GM18502 (cell line): ENCODE measurements around the gene ANXA9.

ENCODE experiments used
- ATAC-seq: cut with Tn5 transposase; IDR thresholded peaks from one replicate; pipeline ENCODE4 v1.9.1; 2021; ENCODE audit warnings: mild to moderate bottlenecking; ENCODE audit not compliant: unreplicated experiment, poor library complexity

The ANXA9 gene

DNA sequence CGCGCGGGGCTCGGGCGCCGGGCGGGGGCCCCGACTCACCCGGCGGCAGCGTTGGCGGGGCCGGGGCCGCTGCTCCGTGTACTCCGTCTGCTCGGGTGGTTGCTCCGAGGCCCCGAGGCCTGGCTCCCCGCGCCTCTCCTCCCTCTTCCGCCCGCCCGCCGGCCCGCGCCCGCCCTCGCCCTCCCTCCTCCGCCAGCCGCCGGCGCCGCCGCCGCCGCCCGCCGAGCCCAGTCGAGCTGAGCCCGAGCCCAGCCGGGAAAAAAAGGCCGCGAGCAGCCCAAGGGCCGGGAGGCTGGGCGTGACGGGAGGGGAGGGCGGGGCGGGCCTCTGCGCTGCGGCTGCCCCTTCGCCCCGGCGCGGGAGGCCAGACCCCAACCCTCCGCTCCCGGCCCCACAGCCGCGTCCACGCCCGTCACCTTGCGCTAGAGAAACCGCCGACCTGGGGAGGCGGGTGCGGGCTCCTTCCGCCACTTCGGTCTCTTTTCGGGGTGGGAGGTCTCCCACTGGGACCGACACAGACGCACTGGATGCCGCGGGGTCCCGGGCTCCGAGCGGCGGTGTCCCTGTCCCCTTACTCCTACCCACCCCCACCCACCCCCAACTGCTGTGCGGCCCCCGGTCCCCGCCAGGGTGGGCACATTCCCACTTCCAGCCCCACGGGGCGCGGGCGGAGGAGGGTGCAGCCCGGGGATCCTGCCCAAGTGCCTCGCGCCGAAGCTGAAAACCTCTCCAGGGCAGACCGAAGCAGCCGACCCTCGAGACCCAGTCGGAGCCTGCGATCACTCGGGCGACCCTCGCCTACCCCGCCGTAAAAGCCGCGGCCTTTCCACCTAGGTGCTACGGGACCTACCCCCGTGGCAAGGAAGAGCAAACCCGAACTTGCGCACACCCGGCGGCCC is 7.3 kb upstream of the ANXA9 start, which contains the start of gene CERS2:
Gene CERS2 (minus strand): TSS at position 256 of the 899 bp plus-strand sequence. CDS start 5,745 bp downstream, outside the sequence.
- peak; percentile 51 for ATAC-seq

DNA sequence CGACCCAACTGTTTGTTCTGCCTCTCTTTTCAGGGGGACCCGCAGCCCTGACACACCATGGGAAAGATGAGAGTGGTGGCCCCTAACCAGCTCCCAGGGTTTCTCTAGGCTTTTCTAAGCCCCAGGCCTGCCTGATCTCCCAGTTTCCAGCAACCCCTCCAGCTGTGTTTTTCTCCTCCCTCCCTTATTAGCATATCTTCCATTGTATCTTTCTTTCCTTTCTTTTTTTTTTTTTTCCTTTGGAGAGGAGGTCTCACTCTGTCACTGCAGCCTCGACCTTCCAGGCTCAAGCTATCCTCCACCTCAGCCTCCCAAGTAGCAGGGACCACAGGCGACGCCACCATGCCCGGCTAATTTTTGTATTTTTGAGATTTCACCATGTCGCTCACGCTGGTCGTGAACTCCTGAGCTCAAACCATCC is 5.7 kb upstream of the ANXA9 start:
- ATAC-seq, result no peak

DNA sequence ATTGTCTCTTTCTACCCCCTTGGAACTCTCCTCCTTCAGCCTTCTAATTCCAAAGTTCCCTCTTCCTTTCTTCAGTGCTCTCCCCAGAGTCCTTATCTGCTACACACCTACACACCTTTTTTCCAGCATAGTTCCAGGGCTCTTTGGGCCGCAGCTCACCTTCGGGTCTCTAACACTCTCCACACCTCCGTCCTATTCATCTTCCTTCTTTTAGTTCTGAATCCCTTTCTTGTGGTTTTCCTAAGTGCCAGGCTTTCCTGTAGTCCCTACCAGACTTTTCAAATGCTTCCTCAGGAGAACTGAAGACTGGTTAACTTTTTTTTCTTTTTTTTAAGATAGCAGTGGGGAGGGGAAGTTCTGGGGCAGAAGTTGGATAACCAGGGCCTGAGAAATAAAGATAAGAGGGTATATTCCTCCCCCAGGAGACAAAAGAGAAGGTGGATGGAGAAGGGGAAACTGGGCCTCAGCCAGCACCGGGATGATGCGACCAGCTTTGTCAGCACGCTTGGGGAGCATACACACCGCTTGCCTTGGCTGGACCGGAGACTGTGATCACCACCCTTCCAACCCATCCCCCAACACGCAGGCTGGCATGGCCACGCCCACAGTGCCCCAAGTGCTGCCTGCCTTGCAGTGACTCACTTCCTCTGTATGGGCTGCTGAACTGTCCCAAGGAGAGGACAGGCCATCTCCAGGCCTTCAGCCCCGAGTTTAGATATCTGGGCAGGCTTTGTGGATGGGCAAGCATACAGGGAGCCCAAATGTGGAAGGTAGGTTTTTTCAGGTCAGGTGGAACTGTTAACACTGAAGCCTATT is 5.0 kb upstream of the ANXA9 start:
- no peak for ATAC-seq

DNA sequence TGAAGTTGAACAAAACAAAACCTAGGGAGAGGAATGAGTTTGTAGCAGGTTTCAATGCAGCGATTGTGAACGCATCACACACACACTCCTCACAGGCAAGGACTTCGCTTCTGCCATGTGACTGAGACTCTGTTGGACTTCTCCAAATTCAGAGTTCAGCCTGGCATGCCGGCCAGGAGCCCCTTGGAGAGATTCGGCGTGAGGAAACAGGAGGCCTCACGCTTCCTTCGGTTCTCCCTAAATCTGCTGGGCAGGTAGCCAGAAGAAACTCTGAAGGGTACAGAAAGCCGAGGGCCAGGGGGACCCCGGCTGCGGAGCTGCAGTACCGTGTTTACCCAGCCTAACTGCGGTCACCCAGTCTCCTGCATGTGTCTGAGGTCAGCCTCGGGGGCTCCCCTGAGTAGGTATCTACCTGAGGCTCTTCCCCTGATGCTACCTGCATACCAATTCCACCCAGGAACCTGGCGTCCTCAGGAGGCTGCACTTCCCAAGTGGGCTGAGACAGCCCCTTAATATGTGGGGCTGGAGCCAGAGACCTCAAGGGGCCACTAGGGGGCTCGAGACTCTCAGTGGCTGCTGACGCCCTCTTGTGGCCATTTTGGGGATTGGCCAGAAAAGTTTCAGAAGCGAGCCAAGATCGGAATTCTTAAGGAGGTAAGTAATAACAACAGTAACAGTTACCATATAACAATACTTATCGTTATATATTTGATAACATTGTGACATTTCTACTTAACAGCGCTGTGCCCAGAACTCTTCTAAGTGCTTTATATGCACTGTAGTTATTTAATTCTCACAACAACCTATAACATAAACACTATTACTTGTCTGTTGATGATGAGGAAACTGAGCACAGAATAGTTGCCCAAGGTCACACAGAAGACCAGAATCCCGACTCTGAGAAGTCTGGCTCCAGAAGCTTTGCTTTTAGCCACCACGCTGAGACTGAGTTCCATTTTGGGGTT is 2.7 kb upstream of the ANXA9 start:
- ATAC-seq, result no peak

DNA sequence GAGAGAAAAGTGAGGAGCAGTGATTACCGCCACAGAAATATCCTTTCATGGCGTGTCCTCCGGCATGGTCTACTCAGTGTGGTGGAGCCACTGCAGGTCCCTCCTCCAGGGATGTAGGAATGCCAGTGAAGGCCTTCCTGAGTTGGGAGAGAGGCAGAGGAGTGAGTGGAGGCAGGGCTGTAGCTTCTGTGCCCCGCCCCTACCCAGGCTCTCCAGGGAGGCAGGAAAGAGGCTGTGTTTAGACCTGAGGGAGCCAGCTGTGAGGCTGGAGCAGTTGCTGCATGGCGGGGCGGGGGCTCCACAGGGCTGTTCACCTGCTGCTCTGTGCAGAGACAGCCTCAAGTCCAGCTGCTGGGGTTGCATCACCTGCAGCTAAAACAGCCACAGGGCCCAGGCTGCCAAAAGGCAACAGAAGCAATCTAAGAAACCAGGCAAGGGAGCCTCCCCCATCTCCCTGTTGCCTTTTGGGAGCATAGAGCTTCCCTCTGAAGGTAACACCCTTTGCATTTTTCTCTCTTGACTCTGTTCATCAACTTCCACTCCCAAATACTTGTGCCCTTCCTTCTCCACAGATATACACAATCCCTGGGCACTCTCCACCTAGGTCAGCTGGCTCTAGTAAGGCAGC is 801 bp upstream of the ANXA9 start:
- ATAC-seq, result no peak

DNA sequence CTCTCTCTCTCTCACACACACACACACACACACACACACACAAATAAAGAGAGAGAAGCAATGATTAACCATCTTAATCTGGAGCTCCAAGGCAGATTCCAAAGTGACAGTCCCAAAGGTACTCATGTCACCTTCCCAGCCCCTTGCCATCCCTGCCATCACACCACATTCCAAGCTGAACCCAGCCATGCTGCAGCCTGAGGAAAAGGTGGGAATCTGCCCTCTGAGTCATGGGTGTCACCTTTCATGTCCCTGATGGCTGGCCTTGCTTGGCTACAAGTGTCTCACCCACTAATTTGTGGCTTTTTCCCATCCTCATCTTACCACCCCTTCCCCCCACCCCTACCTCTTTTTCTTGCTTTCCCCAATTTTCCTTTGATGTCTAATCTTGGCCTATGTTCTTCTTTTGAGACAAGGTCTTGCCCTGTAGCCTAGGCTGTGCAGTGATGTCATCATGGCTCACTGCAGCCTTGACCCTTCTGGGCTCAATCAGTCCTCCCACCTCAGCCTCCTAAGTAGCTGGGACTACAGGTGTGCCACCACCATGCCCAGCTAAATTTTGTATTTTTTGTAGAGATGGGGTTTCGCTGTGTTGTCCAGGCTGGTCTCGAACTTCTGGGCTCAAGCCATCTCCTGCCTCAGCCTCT is 3.2 kb downstream of the ANXA9 start:
- no peak for ATAC-seq

DNA sequence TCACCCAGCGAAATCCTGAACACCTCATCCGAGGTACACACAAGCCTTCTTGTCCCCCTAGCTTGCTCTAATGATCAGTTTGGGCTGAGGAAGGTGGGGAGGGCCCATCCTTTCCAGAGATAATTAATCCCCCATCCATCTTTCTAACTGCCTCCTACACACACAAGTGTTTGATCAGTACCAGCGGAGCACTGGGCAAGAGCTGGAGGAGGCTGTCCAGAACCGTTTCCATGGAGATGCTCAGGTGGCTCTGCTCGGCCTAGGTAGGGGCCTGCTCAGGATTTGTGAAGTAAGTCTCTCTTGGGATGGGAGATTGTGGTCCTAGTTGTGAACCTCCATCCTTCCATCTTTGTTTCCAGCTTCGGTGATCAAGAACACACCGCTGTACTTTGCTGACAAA is 5.8 kb downstream of the ANXA9 start:
- ATAC-seq, result no peak

DNA sequence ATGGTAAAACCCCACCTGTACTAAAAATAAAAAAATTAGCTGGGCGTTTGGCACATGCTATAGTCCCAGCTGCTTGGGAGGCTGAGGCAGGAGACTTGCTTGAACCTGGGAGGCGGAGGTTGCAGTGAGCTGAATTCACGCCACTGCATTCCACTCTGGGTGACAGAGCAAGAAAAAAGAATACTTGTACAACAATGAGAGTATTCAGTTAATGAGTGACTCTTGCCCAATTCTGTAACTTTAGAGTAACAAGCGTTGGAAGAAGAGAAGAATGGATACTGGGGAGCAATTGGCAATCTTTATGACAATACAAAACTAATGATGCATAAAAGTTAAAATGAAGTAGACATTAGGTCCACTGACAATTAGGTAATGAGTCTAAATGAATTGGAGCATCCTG is 10.5 kb downstream of the ANXA9 start:
- no peak for ATAC-seq

DNA sequence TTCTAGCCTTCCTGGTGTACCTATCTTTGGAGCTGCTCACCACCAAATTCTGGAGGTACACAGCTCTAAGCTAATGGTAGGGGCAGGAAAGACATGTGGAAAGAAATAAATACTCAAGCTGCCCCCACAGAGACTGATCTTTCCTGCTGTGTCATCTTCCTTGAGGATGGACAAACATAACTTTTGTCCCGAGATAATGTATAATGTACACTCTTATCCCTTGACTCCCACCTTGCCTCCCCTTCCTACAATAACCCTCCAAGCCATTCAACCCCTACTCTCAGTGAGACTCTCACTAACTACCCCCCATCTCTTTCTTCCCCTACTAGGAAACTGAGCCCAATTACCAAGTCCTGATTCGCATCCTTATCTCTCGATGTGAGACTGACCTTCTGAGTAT is 12.2 kb downstream of the ANXA9 start:
- ATAC-seq, result no peak

DNA sequence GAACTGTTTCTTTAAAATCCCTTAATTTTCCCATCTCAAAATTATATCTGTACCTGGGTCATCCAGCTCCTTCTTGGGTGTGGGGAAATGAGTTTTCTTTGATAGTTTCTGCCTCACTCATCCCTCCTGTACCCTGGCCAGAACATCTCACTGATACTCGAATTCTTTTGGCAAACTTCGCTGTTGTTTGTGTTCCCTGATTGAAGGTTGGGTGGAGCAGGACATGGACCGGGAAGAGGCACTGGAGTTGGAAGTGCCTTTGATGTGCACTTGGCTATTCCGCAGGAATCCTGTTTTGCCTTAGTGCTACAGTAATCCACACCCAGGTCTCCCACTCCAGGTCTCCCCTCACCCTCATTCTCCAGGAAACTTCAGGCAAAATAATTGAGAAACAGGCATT is 13.4 kb downstream of the ANXA9 start:
- ATAC-seq, result no peak

DNA sequence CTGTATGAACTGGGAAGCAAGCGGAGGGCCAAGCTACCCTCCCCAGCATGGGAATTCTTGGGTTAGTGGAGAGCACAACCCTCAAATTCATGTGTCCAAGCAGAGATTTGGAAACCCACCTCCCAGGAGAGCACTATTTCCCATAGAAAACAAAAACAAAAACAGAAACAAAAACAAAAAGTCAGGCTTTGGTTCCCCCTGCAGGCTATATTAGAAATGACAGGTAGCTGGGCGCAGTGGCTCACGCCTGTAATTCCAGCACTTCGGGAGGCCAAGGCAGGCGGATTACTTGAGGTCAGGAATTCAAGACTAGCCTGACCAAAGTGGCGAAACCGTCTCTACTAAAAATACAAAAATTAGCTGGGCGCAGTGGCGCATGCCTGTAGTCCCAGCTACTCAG is 13.8 kb downstream of the ANXA9 start:
- no peak for ATAC-seq

DNA sequence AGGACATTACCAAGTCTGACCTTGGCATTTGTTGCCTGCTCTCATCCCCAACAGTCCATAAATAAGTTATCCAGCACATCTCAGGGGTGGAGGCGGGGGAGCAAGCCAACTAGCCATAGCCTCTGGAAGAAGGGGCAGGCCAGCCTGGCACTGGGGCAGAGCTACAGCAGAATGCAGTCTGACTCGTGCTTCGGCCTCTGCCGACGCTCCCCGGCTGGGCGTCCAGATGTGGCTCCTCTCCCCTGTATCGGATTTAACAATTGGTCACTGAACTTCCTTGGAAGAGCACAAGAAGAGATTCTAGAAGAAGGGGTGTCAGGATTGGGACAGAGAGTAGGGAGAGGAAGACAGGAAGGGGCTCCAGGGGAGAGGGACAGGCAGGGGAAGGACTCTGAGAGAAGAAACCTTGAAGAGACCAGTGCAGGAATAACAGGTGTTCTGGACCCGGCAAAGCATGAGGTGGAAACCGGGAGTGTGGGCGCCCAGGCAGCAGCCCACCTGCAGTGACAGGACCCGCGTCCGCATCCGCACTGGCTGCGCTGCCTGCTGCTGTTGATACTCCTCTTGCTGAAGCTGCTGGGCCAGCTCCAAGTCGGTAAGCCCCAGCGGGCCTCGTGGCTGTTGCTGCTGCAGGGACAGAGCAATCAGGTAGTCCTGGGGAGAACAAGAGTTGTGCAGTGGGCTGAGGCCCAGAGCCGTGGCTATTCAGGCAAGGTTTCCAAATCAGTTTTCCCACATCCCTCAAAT is 15.2 kb downstream of the ANXA9 start:
- ATAC-seq, result no peak

DNA sequence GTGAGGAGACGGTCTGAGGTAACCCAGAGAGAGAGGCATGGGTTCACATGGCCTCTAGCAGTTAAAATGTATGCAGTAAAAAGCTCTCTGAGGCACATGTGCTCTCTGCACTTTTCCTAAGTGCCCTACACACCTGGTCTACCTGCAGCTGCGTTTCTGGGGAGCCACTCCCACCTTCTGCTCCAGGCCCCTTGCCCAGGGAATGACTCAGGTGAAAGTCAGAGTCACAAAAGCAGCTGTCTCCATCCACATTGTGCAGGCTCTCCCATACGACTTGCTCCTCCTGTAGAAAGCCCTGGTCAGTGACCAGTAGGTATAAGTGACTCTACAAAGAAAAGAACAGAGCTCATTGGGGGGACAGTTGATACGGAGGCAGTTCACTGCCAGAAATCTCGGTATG is 15.9 kb downstream of the ANXA9 start:
- no peak for ATAC-seq

DNA sequence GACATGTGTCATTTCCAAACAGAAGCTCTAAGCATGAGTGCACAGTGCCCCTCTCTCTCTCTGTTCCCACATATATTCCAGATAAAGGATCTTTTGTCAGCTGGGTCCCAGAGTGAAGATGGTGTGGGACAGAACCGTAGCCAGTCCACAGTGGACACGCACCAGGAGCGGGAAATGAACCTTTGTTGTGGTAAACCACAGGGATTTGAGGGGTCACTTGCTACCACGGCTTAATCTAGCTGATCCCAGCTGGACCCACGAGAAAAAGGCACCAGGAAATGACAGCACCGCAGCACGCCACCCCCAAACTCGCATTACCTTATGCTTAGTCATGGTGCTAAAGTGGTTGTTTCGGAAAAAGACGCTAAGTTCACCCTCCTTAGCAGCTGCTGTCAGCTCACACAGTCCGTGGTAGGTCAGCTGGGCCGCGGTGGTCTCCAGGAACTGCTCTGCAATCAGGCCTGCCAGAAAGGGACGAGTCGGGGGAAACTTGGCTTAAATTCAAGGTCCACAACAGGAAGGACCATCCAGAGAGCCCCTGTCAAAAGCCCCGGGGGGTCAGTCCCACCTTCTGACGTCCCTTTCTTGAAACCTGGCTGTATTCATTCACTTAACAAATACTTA is 17.1 kb downstream of the ANXA9 start:
- ATAC-seq, result no peak

DNA sequence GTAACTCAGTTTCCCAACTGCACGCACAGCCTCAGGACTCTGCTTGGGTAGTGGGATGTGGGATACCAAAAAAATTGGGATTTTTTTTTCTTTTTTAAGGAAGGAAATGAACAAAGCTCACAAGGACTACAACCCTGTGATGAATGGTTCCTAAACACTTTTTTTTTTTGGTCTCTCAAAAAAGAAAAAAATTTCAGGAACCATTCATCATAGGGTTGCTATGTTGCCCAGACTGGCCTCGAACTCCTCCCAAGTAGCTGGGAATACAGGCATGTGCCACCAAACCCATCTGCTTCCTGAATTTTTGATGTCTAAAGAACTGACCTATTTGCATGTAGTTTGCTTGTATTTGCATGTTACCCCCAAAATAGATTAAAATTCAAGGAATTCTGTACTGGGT is 17.8 kb downstream of the ANXA9 start:
- ATAC-seq, result no peak

DNA sequence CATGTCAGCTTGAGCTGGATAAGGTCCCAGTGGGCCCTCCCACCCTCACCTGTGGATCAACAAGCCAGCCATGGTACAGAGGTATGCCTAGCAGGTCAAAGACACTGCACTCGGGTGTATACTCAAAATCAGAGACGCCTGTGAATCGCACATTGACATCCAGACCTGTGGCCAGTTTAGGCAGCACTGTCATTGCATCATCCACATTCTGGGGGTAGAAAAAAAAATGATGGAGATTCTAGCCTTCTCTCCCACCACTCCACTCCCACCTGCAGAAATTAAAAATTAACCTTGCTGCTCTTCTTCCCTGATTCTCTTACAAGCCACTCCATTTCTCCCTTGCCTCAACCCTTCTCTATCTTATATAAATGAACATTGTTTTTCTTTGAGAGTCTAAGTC is 18.3 kb downstream of the ANXA9 start:
- ATAC-seq, result no peak

DNA sequence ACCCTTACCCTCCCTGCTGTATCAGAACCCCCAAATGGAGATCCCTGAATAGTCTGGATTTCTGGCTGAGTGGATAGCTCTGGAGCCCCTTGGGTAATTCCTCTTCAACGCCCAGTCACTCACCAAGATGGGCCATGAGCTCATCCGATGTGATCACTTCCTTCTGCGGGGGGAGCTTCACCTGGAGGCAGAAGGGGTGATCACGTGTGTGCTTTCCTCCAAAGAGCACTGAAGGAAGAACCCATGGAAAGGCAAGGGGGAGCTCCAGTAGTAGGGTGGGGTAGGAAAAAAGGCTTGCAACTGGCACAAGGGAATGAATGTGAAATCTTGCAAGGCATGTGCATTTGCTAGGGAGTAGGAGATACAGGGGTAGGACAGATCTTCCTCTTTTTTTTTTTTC is 19.5 kb downstream of the ANXA9 start:
- no peak for ATAC-seq

DNA sequence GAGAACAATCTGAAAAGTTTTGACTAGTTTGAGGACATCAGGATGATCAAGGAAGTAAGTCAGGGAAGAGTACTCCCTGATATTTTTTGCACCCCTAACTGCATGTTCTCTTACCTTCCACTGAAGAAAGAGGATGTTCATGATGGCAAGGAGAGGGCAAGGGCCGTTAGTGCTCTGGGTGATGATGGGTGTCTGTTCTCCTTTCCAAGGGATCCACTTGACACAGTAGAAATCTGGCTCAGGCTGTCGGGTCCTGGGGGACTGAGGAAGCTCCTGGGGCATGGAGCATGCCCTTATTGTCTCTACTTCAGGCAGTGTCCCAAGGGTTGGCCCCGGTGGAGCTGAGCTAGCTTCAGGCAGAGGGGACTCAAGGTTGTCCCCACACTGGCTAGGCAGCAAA is 20.0 kb downstream of the ANXA9 start:
- no peak for ATAC-seq
